GM23338 (cell line): ENCODE measurements around the gene FBXL4. TPM values are rescaled to one million over a fixed set of nuclear protein-coding genes. Genes with fewer than 3 reads are reported as not detected.

ENCODE experiments used
- ATAC-seq: fragments of 200-7000 bp; cut with Tn5 transposase; 3 replicates; pipeline ENCODE4 v1.9.1; 2020
- DNase-seq: peaks from one replicate; pipeline ENCODE4 v3.0.0-alpha.2; 2015; ENCODE audit warnings: low spot score
- H2AFZ ChIP-seq: fragments of 200-600 bp; sonication (generic); 2 replicates; pipeline ENCODE4 v1.8.0; 2016; ENCODE audit warnings: antibody characterized with exemption, mild to moderate bottlenecking, moderate library complexity
- H3F3A ChIP-seq: fragments of 200-600 bp; sonication (generic); replicated peaks from 2 replicates; pipeline ENCODE4 v1.8.0; 2017; ENCODE audit warnings: antibody characterized with exemption, mixed run types, low read depth
- H3K27ac ChIP-seq: fragments of 200-600 bp; sonication (generic); 2 replicates; pipeline ENCODE4 v1.6.1; 2016; ENCODE audit warnings: low read depth
- H3K27me3 ChIP-seq: fragments of 200-600 bp; sonication (generic); 2 replicates; pipeline ENCODE4 v1.8.0; 2016; ENCODE audit warnings: mild to moderate bottlenecking, mixed run types, moderate library complexity; ENCODE audit not compliant: insufficient read depth
- H3K36me3 ChIP-seq: fragments of 200-600 bp; sonication (generic); 2 replicates; pipeline ENCODE4 v1.8.0; 2016; ENCODE audit warnings: mild to moderate bottlenecking; ENCODE audit not compliant: insufficient read depth
- H3K4me1 ChIP-seq: fragments of 200-600 bp; sonication (generic); 2 replicates; pipeline ENCODE4 v1.8.0; 2016; ENCODE audit warnings: mild to moderate bottlenecking, moderate library complexity; ENCODE audit not compliant: insufficient read depth
- H3K4me2 ChIP-seq: fragments of 200-600 bp; sonication (generic); 2 replicates; pipeline ENCODE4 v1.7.1; 2017; ENCODE audit warnings: mixed run types
- H3K4me3 ChIP-seq: fragments of 200-600 bp; sonication (generic); 2 replicates; pipeline ENCODE4 v1.6.1; 2016; ENCODE audit warnings: mixed run types
- H3K79me2 ChIP-seq: fragments of 200-600 bp; sonication (generic); replicated peaks from 2 replicates; pipeline ENCODE4 v1.8.0; 2017; ENCODE audit warnings: mild to moderate bottlenecking; ENCODE audit not compliant: insufficient read depth
- H3K9me2 ChIP-seq: fragments of 200-600 bp; sonication (generic); 2 replicates; pipeline ENCODE4 v1.8.0; 2017; ENCODE audit not compliant: insufficient read depth
- H4K20me1 ChIP-seq: fragments of 200-600 bp; sonication (generic); replicated peaks from 2 replicates; pipeline ENCODE4 v1.8.0; 2017; ENCODE audit warnings: mild to moderate bottlenecking; ENCODE audit not compliant: insufficient read depth
- H3K27ac Mint-ChIP-seq: 2 replicates; pipeline ENCODE4 v1.8.0; 2020; ENCODE audit warnings: inconsistent platforms, mild to moderate bottlenecking, moderate library complexity, mixed read lengths
- H3K27me3 Mint-ChIP-seq: 3 replicates; pipeline ENCODE4 v1.8.0; 2022; ENCODE audit warnings: low read depth, mild to moderate bottlenecking, moderate library complexity, mixed read lengths, inconsistent platforms; ENCODE audit not compliant: insufficient read depth, poor library complexity
- H3K36me3 Mint-ChIP-seq: 3 replicates; pipeline ENCODE4 v1.8.0; 2021; ENCODE audit warnings: low read depth, mild to moderate bottlenecking, inconsistent platforms, moderate library complexity, mixed read lengths
- H3K4me1 Mint-ChIP-seq: 3 replicates; pipeline ENCODE4 v1.8.0; 2020; ENCODE audit warnings: mild to moderate bottlenecking, inconsistent platforms, mixed read lengths
- H3K4me3 Mint-ChIP-seq: 3 replicates; pipeline ENCODE4 v1.8.0; 2021; ENCODE audit warnings: moderate library complexity, mild to moderate bottlenecking, inconsistent platforms, mixed read lengths
- H3K9me3 Mint-ChIP-seq: 3 replicates; pipeline ENCODE4 v1.8.0; 2020; ENCODE audit warnings: moderate library complexity, mild to moderate bottlenecking, inconsistent platforms, mixed read lengths
- CREB1 ChIP-seq: fragments of 250-450 bp; sonication (Bioruptor Pico); IDR thresholded peaks from 2 replicates; pipeline ENCODE4 v1.5.0; 2020; ENCODE audit warnings: low read depth, mild to moderate bottlenecking, moderate library complexity
- EZH2 ChIP-seq: fragments of 200-600 bp; sonication (generic); IDR thresholded peaks from one replicate; pipeline ENCODE4 v1.8.0; 2017; ENCODE audit warnings: antibody characterized with exemption, mild to moderate bottlenecking, low read depth; ENCODE audit not compliant: unreplicated experiment
- JUNB ChIP-seq: IDR thresholded peaks from one replicate; pipeline ENCODE4 v1.6.1; 2016; ENCODE audit warnings: antibody characterized with exemption; ENCODE audit not compliant: unreplicated experiment
- ZNF114 ChIP-seq: fragments of 250-450 bp; sonication (Bioruptor Pico); IDR thresholded peaks from 2 replicates; pipeline ENCODE4 v1.5.0; 2020; ENCODE audit warnings: mild to moderate bottlenecking, moderate library complexity
- polyA plus RNA-seq: library from polyadenylated mRNA; unstranded; fragments of >200 nt; fragmentation: Nextera tagmentation; extraction: Ambion mirVana; gene quantifications from 2 replicates; pipeline ENCODE4 v1.2.1, GENCODE V29; 2016
- total RNA-seq: library from RNA; depleted of rRNA; stranded (reverse); fragments of >200 nt; shearing (Covaris generic); gene quantifications from 2 replicates; pipeline ENCODE4 v1.2.3, GENCODE V29; 2014
- TF ChIP-seq, protein P1 (sequence below), 2 experiments: fragments of 200-600 bp in 1 of 2; sonication (generic) in 1 of 2; conservative IDR thresholded peaks; 2 replicates each; pipeline versions ENCODE4 v1.5.1 to v1.6.1; 2016 to 2017; ENCODE audit warnings: antibody characterized with exemption in 2 of 2, low read depth in 2 of 2, mild to moderate bottlenecking in 2 of 2, moderate library complexity in 1 of 2
- TF ChIP-seq, protein P2 (sequence below): IDR thresholded peaks from 2 replicates; pipeline ENCODE4 v1.6.1; 2016; ENCODE audit warnings: antibody characterized with exemption
- TF ChIP-seq, protein P3 (sequence below): IDR thresholded peaks from one replicate; pipeline ENCODE4 v1.6.1; 2018; ENCODE audit warnings: antibody characterized with exemption; ENCODE audit not compliant: unreplicated experiment

The FBXL4 gene
- total and polyA plus RNA-seq, 2 experiments from 2014 or later, result 8.5 to 23.4 TPM

DNA sequence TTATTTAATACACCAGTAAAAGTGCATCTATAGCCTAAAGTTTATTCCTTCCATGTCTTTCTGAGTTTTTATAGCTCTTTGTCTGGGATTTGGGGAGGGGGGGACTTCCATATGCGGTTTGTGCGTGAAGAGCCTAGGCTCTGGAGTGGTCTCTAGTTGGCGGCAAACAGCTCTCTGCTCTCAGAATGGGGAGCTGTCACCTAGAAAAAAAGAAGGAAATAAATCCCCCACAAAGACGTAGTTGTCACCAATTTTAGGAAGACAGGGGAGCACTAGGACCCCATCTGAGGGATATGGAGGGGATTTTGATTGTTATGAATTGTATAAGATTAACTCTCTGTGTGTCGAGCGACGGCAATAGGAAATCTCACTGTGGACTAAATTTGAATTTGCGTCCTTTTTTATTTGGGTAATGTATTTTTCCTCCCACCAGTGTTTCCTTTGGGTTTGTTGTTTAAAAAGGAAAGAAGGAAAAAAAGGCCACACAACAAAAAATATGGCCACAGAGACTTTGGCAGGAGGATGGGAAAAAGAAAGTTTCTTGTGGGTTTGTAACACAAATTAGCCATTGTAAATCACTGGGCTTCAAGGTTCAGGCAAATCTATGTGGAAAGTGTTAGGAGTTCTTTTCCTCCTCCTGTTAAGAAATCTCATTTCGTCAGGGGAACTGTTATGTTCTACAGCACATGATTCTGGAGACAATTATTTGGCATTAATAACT, 106.0 kb downstream of the FBXL4 start:
- ATAC-seq, result no peak
- no peak overlapping the region for H3K27ac ChIP-seq
- no peaks in the 10 kb centered on the region; the same call in 2 of the 3 replicates for H3K9me3 Mint-ChIP-seq
- H3K9me2 ChIP-seq, result no peaks in the 10 kb centered on the region
- no peaks in the 10 kb centered on the region for H4K20me1 ChIP-seq
- peaks cover 98% of the 10 kb centered on the region for H3K27me3 ChIP-seq
- no peak overlapping the region for H2AFZ ChIP-seq
- DNase-seq, result no peak
- H3K4me3 Mint-ChIP-seq, result peak overlapping the region; percentile 57
- H3K4me1 Mint-ChIP-seq, result peaks cover 45% of the 10 kb centered on the region
- peak overlapping the region; percentile 93 for H3K4me2 ChIP-seq
- no peaks in the 10 kb centered on the region for H3K36me3 ChIP-seq
- no peak for TF ChIP-seq ZNF114 (CRISPR knock-in tag)
- TF ChIP-seq EZH2, result peak; percentile 90
- H3K4me1 ChIP-seq, result peaks cover 70% of the 10 kb centered on the region
- no peaks in the 10 kb centered on the region for H3K36me3 Mint-ChIP-seq
- peaks cover 95% of the 10 kb centered on the region for H3K27me3 Mint-ChIP-seq
- H3F3A ChIP-seq, result peaks cover 9% of the 10 kb centered on the region; the same call in 1 of the 2 replicates
- peak overlapping the region; percentile 60 for H3K4me3 ChIP-seq
- H3K79me2 ChIP-seq, result no peaks in the 10 kb centered on the region
- H3K27ac Mint-ChIP-seq, result no peak overlapping the region

DNA sequence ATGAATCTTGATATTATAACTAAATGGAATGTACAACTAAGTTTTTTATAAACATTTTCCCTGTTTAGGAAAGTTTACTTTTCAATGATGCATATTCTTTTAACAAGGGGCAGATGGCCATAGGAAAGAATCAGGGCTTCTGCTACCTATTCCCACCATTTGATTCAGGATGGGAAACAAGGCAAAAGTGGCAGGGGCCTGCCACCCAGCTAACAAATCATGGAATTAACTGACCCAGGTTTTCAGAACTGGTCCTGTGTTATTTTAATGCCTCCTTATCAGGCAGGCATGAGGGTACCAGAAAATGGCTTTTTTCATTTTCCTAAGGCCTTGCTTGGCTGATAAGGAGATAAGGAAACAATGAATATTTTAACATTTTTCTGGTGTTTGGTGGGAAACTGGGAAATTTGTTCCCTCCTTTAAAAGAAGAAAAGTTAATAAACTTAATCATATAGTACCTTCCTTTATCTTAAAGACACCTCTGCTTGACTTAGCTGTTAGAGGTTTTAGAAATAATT, 106.7 kb downstream of the FBXL4 start:
- Mint-ChIP-seq H3K27me3 (peaks cover 95% of the 10 kb centered on the region), H3K4me3 (no peak overlapping the region), H3K27ac (no peak overlapping the region), H3K9me3 (no peaks in the 10 kb centered on the region; the same call in 2 of the 3 replicates), H3K36me3 (no peaks in the 10 kb centered on the region), H3K4me1 (peaks cover 51% of the 10 kb centered on the region)
- no peaks in the 10 kb centered on the region for H3K79me2 ChIP-seq
- H3K36me3 ChIP-seq, result no peaks in the 10 kb centered on the region
- peaks cover 77% of the 10 kb centered on the region for H3K4me1 ChIP-seq
- no peak for ATAC-seq
- peaks cover 98% of the 10 kb centered on the region for H3K27me3 ChIP-seq
- no peak overlapping the region for H3K27ac ChIP-seq
- no peaks in the 10 kb centered on the region for H4K20me1 ChIP-seq
- peak overlapping the region; percentile 17; the same call in 1 of the 2 replicates for H3K4me2 ChIP-seq
- H3F3A ChIP-seq, result peaks cover 13% of the 10 kb centered on the region; the same call in 1 of the 2 replicates
- no peak overlapping the region for H3K4me3 ChIP-seq
- no peak overlapping the region for H2AFZ ChIP-seq
- no peak for DNase-seq
- no peaks in the 10 kb centered on the region for H3K9me2 ChIP-seq
- TF ChIP-seq EZH2, result no peak
- TF ChIP-seq, protein P1, sequence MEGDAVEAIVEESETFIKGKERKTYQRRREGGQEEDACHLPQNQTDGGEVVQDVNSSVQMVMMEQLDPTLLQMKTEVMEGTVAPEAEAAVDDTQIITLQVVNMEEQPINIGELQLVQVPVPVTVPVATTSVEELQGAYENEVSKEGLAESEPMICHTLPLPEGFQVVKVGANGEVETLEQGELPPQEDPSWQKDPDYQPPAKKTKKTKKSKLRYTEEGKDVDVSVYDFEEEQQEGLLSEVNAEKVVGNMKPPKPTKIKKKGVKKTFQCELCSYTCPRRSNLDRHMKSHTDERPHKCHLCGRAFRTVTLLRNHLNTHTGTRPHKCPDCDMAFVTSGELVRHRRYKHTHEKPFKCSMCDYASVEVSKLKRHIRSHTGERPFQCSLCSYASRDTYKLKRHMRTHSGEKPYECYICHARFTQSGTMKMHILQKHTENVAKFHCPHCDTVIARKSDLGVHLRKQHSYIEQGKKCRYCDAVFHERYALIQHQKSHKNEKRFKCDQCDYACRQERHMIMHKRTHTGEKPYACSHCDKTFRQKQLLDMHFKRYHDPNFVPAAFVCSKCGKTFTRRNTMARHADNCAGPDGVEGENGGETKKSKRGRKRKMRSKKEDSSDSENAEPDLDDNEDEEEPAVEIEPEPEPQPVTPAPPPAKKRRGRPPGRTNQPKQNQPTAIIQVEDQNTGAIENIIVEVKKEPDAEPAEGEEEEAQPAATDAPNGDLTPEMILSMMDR (conservative IDR thresholded peaks at IDR 0.05; ENCODE audit: low read depth in 2 of 2), result peak in 1 of 2 experiments; percentile 5; a peak in 1 of 4 replicates

DNA sequence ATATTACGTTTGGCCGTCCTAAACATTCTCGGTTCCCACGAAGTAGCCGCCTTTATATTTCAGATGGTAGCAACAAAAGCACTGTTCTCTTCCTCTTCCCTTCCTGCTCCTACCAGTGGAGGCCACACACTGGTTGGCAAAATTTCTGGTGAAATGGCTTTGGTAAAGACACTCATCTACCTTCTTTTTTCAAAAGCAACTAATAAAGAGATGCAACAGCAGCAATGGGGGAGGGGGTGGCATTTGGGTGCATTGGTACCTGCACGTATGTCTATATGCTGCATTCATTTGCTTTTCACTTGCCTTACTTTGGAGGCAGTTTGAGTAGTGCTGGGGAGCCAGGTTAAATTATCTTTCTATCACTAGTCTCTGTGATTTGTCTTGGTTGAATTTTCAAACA, 107.4 kb downstream of the FBXL4 start:
- Histone ChIP-seq H3K27ac (no peak overlapping the region), H3K4me3 (no peak overlapping the region), H3F3A (peaks cover 13% of the 10 kb centered on the region; the same call in 1 of the 2 replicates), H2AFZ (no peak overlapping the region), H3K79me2 (no peaks in the 10 kb centered on the region), H4K20me1 (no peaks in the 10 kb centered on the region), H3K36me3 (no peaks in the 10 kb centered on the region), H3K4me2 (peak overlapping the region; percentile 17; the same call in 1 of the 2 replicates), H3K4me1 (peaks cover 77% of the 10 kb centered on the region), H3K27me3 (peaks cover 100% of the 10 kb centered on the region), H3K9me2 (no peaks in the 10 kb centered on the region)
- peaks cover 54% of the 10 kb centered on the region for H3K4me1 Mint-ChIP-seq
- ATAC-seq (no peak), DNase-seq (no peak)
- no peak overlapping the region for H3K4me3 Mint-ChIP-seq
- H3K27me3 Mint-ChIP-seq, result peaks cover 94% of the 10 kb centered on the region
- H3K27ac Mint-ChIP-seq, result no peak overlapping the region
- H3K36me3 Mint-ChIP-seq, result no peaks in the 10 kb centered on the region
- TF ChIP-seq CREB1 (CRISPR knock-in tag), result no peak
- no peak for TF ChIP-seq JUNB
- TF ChIP-seq EZH2, result peak; percentile 51
- TF ChIP-seq, protein P1 (conservative IDR thresholded peaks at IDR 0.05; ENCODE audit: low read depth in 2 of 2), result no peak
- no peak for TF ChIP-seq ZNF114 (CRISPR knock-in tag)
- TF ChIP-seq, protein P2, sequence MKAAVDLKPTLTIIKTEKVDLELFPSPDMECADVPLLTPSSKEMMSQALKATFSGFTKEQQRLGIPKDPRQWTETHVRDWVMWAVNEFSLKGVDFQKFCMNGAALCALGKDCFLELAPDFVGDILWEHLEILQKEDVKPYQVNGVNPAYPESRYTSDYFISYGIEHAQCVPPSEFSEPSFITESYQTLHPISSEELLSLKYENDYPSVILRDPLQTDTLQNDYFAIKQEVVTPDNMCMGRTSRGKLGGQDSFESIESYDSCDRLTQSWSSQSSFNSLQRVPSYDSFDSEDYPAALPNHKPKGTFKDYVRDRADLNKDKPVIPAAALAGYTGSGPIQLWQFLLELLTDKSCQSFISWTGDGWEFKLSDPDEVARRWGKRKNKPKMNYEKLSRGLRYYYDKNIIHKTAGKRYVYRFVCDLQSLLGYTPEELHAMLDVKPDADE, result no peak
- TF ChIP-seq, protein P3, sequence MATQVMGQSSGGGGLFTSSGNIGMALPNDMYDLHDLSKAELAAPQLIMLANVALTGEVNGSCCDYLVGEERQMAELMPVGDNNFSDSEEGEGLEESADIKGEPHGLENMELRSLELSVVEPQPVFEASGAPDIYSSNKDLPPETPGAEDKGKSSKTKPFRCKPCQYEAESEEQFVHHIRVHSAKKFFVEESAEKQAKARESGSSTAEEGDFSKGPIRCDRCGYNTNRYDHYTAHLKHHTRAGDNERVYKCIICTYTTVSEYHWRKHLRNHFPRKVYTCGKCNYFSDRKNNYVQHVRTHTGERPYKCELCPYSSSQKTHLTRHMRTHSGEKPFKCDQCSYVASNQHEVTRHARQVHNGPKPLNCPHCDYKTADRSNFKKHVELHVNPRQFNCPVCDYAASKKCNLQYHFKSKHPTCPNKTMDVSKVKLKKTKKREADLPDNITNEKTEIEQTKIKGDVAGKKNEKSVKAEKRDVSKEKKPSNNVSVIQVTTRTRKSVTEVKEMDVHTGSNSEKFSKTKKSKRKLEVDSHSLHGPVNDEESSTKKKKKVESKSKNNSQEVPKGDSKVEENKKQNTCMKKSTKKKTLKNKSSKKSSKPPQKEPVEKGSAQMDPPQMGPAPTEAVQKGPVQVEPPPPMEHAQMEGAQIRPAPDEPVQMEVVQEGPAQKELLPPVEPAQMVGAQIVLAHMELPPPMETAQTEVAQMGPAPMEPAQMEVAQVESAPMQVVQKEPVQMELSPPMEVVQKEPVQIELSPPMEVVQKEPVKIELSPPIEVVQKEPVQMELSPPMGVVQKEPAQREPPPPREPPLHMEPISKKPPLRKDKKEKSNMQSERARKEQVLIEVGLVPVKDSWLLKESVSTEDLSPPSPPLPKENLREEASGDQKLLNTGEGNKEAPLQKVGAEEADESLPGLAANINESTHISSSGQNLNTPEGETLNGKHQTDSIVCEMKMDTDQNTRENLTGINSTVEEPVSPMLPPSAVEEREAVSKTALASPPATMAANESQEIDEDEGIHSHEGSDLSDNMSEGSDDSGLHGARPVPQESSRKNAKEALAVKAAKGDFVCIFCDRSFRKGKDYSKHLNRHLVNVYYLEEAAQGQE, result no peak
- no peaks in the 10 kb centered on the region; the same call in 1 of the 3 replicates for H3K9me3 Mint-ChIP-seq
